GM20431 (cell line): Measurements from ENCODE around the gene TFAP2E.

ENCODE experiments used
- in situ Hi-C: fragments of 300-500 bp; cut with MseI, MboI; formaldehyde crosslinking; loops from one replicate; pipeline ENCODE4 v1.15.0; 2020; ENCODE audit warnings: low sequenced_read_pairs; ENCODE audit not compliant: unreplicated experiment

TFAP2E gene

GRCh38 chr1:35573198-35574124 lies at the start of gene TFAP2E:
Gene TFAP2E (plus strand): TSS chr1:35573314. CDS start chr1:35573578, 264 bp downstream.
- in situ Hi-C loops = no loop called here

GRCh38 chr1:35524106-35524505 lies 49.0 kb upstream of the TFAP2E start:
- in situ Hi-C loops = no loop called here

- in situ Hi-C loops = no loop called here
These were observed 42.9 kb upstream of the TFAP2E start for GRCh38 chr1:35530168-35530567.

DNA sequence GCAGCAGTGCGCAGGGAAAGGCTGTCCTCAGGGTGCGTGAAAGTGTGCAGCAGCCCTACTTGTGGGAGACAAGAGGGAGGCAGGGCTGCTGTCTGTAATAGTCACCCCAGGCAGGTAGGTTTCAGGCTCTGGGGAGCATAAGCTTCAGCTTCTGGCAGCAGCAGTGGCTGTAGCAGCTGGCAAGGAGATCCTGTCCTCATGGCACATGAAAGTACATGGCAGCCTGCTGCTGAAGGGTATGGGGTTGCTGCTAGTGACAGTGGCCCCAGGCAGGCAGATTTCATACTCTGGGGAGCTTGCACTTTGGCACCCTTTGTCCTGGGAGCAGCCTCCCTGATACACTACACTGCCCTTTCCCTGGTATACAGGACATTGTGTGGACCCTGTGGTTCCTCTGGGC lies 42.2 kb upstream of the TFAP2E start:
- in situ Hi-C loops = no loop called here

DNA sequence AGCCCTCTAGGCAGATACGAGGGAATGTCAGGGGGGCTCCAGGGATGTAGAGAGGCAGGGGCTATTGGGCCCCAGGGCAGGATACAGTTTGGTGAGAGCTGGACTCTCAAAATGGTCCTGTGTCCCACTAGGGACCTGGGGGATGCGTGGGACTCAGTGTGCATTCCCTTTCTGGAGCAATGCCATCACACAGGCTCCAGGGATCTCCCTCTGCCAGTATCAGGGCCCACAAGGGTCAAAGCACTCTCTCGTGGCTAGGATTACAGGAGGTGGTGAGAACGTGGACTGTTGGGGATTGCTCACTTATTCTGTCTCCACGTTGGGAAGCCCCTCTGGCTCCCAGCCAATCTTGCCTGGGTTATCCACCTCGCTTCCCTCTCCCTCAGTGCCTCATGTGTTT lies 41.7 kb upstream of the TFAP2E start:
- in situ Hi-C loops = no loop called here

- in situ Hi-C loops = no loop called here
These were observed 40.5 kb upstream of the TFAP2E start for GRCh38 chr1:35532497-35533223.

- in situ Hi-C loops = no loop called here
These were observed 39.5 kb upstream of the TFAP2E start for GRCh38 chr1:35533586-35533985.

- in situ Hi-C loops = no loop called here
These were observed 37.9 kb upstream of the TFAP2E start for GRCh38 chr1:35535243-35535642.

DNA sequence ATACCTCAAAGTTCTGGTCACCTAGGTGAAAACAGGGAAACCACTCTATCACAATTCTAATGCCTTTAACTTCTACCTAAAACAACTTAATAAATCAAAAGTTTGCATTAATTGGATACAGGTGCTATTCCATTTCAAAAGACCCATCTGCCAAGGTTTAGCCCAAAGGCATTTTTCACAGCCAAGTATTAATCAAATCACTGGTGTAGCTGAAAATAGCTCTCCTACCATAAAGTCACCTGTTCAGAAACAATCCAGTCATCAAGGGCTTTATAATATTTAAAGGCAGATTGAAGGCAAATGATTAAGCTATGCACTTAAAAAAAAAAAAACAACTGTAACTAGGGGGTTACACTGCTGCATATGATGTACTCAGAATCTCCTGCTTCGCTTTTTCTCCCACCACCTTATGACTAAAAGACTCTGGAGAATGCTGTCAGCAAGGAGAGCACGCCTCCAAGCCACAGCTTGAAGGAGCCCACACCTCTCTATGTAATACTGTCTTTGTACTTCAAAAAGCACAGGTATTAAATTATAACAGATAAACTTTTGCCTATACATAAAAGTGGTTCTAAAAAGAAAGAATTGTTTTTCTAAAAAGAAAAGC lies 36.5 kb upstream of the TFAP2E start:
- in situ Hi-C loops = no loop called here

- in situ Hi-C loops = no loop called here
These were observed 35.3 kb upstream of the TFAP2E start for GRCh38 chr1:35537806-35538205.

- in situ Hi-C loops = no loop called here
These were observed 33.9 kb upstream of the TFAP2E start for GRCh38 chr1:35539073-35539823.

GRCh38 chr1:35539824-35540261 lies 33.3 kb upstream of the TFAP2E start:
- in situ Hi-C loops = no loop called here

DNA sequence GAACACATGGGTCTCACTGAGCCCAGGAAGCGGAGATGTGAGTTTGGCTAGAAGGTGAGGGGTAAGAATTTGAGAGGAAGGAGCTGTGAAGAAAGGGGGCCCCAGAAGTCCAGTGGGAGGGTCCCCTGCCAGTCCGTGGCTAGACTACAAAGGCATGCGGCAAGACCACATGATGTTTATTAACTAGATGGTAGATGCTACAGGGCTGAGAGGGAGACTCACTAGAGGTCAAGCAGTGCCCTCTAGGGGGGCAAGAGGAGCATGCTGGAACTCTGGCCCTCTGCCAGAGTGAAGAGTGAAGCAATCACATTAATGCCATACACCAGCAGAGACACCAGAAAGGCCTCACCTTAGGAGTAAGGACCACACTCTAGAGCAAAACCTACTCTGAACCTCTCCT lies 28.1 kb upstream of the TFAP2E start:
- in situ Hi-C loops = no loop called here

GRCh38 chr1:35546614-35547013 lies 26.5 kb upstream of the TFAP2E start:
- in situ Hi-C loops = no loop called here

- in situ Hi-C loops = no loop called here
These were observed 19.3 kb upstream of the TFAP2E start for GRCh38 chr1:35553851-35554250.

- in situ Hi-C loops = no loop called here
These were observed 18.6 kb upstream of the TFAP2E start for GRCh38 chr1:35554266-35555211.

GRCh38 chr1:35555212-35555584 lies 17.9 kb upstream of the TFAP2E start:
- in situ Hi-C loops = no loop called here

DNA sequence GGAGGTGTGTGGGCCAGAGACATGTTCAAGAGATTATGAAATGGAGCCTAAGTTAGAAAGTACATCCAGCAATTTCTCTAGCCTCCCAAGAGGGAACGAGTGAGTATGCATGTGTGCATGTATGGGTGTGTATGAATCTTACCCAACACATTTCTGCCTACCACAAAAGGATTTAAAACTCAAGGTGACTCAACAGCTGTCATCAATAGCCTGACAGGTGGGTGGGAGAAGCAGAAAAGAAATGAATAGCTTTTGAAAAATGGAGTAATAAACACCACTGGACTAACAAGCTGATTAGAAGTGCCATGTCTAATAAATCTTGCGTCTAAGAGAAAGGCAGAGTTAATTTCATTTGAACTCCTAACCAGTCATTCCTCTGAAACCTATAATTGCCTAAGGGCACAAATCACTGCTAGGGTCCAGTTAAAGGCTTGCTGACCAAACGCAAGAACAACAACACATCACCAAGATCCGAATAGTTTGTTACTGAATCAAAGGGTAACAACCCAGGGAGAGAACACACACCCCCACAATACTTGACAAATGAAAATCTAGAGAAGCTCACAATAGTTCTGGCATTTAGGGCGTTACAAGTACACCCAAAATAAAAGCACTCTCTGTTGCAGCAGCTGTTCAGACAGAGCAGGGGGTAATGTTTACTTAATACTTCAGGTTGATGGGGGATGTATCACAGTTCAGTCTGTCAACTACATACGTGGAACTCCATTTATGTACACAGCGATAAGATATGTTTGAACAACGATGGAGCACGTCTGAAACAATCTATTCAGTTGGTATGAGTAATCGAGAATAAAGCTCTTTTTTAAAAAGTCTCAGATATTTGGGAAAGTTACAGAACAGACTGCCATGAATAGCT lies 17.3 kb upstream of the TFAP2E start:
- in situ Hi-C loops = no loop called here
